Measurements from ENCODE around the gene GYPC. TPM values are rescaled to one million over a fixed set of nuclear protein-coding genes. Genes with fewer than 3 reads are reported as not detected.

GYPC gene
- total RNA-seq, 4 donors from 2014 or later, result 93.4 to 151 (median 108) TPM

DNA sequence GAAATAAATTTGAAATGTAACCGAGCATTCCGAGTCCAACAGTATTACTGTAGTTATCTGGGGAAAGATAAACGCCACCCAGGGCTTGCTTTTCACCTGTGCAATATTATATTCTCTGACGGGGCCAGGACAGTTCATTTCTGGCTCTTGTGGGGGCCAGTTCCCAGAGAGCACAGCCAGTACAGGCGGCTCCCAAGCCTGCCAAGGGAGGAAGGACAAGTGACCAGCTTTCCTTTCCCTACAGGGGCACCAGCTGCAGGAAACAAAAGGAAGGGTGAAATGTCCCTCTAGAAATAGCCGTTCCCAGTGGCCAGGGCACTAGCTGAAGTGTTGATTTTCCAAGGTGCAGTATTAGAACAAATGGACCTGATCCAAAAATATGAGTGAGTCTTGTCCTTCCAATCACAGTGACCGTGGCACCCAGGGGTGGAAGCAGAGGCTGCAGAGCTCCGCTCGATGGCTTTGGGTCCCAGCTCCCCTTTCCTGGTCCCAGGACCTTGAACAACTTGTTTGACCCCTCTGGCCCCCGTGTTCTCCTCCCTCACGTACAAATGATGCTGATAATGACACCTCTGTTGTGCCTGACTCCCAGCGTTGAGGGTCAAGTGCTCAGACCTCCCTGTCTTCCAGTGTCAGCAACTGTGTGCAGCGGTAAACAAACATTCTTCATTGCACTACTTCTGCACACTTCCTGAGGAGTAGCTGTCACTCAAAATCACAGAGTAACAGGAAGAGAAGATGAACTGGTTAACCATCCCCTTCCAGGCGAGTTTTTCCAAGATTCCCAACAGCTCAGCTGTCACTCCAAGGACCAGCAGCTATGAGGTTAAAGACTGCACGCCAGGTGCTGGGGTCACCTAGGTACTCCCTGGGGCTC lies 40.9 kb downstream of the GYPC start:
- Histone ChIP-seq H3K4me3 (no peak overlapping the region), H3K9me3 (no peaks in the 10 kb centered on the region), H3K27me3 (no peaks in the 10 kb centered on the region), H3K36me3 (peaks cover 0 to 66% of the 10 kb centered on the region in 2 donors), H3K27ac (no peak overlapping the region), H3K4me1 (peaks cover 0 to 17% (median 6%) of the 10 kb centered on the region in 3 donors)
- WGBS, 2 donors (ENCODE audit: low coverage in 1 of 2), result 80 to 84% methylated on average over 11 to 12 of the region's 15 CpGs
- no peak for ATAC-seq
- TF ChIP-seq, protein P1, sequence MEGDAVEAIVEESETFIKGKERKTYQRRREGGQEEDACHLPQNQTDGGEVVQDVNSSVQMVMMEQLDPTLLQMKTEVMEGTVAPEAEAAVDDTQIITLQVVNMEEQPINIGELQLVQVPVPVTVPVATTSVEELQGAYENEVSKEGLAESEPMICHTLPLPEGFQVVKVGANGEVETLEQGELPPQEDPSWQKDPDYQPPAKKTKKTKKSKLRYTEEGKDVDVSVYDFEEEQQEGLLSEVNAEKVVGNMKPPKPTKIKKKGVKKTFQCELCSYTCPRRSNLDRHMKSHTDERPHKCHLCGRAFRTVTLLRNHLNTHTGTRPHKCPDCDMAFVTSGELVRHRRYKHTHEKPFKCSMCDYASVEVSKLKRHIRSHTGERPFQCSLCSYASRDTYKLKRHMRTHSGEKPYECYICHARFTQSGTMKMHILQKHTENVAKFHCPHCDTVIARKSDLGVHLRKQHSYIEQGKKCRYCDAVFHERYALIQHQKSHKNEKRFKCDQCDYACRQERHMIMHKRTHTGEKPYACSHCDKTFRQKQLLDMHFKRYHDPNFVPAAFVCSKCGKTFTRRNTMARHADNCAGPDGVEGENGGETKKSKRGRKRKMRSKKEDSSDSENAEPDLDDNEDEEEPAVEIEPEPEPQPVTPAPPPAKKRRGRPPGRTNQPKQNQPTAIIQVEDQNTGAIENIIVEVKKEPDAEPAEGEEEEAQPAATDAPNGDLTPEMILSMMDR (IDR thresholded peaks at IDR 0.05), result no peak
- TF ChIP-seq POLR2AphosphoS5 (IDR thresholded peaks at IDR 0.05) (no peak), EP300 (IDR thresholded peaks at IDR 0.05) (no peak)

DNA sequence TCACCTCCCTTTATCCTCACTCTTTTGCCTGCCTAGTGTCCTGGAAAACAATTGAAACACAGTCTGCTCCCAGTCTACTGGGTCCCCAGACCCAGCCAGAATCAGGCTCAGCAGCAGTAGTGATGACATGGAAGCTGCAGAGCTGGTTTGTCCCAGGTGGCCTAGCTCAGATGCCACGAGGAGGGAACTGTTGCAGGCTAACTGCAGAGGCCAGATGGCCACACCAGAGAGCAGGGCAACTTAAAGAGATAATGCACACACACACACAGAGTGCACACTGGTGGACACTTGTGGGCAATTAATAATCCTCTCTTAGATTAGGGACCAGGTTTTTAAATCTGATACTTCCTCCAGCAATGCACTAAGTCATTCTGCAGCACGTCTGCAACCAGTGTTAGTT lies 42.4 kb downstream of the GYPC start:
- H3K27me3 ChIP-seq, result no peaks in the 10 kb centered on the region
- 71 to 78% methylated on average over 1 of the region's 2 CpGs for WGBS, 2 donors (ENCODE audit: low coverage in 1 of 2)
- ATAC-seq, result no peak
- H3K27ac ChIP-seq, result no peak overlapping the region
- H3K4me3 ChIP-seq, result no peak overlapping the region
- peaks cover 0 to 17% (median 6%) of the 10 kb centered on the region in 3 donors for H3K4me1 ChIP-seq
- no peak for TF ChIP-seq POLR2A (IDR thresholded peaks at IDR 0.05)
- TF ChIP-seq POLR2AphosphoS5 (IDR thresholded peaks at IDR 0.05), result no peak
- TF ChIP-seq, protein P1 (IDR thresholded peaks at IDR 0.05), result no peak
- no peak for TF ChIP-seq EP300 (IDR thresholded peaks at IDR 0.05)
- no peaks in the 10 kb centered on the region for H3K9me3 ChIP-seq
- peaks cover 0 to 56% of the 10 kb centered on the region in 2 donors for H3K36me3 ChIP-seq

DNA sequence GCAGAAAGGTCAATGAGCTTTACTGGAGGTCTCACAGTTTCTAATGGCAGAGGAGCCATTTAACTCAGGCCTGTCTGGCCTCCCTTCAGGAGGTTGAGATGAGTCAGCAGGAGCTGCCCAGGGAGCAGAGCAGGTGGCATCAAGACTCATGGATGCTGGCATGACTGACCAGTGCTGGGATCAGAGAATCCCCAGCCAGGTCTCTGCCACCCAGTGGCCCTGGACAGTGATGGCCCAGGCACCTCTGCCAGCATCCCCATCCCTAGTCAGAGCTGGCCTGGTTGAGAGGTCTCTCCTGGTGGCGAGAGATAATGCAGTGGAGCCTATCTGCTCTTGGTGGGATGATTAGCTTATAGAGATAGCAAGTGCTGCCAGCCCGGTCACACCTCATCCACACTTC lies 43.1 kb downstream of the GYPC start:
- TF ChIP-seq EP300 (IDR thresholded peaks at IDR 0.05) (no peak), POLR2A (IDR thresholded peaks at IDR 0.05) (no peak), POLR2AphosphoS5 (IDR thresholded peaks at IDR 0.05) (no peak)
- TF ChIP-seq, protein P1 (IDR thresholded peaks at IDR 0.05), result no peak
- Histone ChIP-seq H3K4me3 (no peak overlapping the region), H3K4me1 (peaks cover 0 to 17% (median 6%) of the 10 kb centered on the region in 3 donors), H3K9me3 (no peaks in the 10 kb centered on the region), H3K27ac (peak overlapping the region in 1 of 4 donors; percentile 8), H3K27me3 (no peaks in the 10 kb centered on the region), H3K36me3 (peaks cover 0 to 50% of the 10 kb centered on the region in 2 donors)
- ATAC-seq, result no peak
- WGBS, 2 donors (ENCODE audit: low coverage in 1 of 2), result 100% methylated on average over 1 of the region's 2 CpGs; no CpG with 5 or more reads in 1 of the 2 donors

DNA sequence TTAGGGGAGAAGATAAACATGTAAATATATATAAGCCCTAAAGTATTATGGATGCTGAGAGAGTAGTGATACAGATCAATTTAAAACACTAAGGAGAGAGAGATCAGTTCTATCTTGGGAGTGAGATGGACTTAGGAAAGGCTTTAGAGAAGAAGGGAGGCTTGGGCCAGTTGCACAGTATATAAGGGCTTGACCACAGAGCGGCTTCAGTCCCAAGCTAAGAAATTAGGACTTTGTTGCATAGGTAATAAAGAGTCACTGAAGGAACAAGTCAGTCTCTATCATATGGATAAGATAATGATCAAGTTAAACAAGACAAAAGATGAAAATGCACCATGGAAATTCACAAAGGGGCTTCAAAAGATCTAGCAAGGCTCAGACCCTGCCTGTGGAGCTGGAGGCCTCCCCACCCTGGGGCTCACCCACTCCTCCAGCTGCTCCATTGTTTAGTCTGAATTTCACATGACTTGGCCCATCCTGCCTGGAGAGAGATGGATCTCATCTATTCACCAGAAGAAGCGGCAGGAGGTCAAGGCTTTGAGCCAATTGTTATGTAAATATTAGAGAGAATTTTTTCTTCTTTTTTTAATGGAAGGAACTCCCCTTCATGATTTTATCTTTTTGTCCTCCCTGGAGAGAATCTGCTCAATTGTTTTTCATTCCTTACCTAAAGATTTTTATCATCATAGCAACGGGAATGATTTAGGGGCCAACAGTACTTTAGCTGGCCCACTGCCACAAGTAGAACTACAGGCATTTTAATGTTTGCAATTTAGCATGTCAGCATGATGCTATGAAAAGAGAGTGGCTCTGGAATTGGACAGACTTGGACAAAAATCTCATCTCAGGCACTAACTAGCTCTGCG lies 44.0 kb downstream of the GYPC start:
- Histone ChIP-seq H3K4me3 (no peak overlapping the region), H3K4me1 (peaks cover 0 to 26% (median 8%) of the 10 kb centered on the region in 3 donors), H3K9me3 (no peaks in the 10 kb centered on the region), H3K36me3 (peaks cover 0 to 40% of the 10 kb centered on the region in 2 donors), H3K27ac (peak overlapping the region in 2 of 4 donors; percentile 34 to 53), H3K27me3 (no peaks in the 10 kb centered on the region)
- 48 to 54% methylated on average over 3 of the region's 4 CpGs for WGBS, 2 donors (ENCODE audit: low coverage in 1 of 2)
- ATAC-seq, result no peak
- TF ChIP-seq EP300 (IDR thresholded peaks at IDR 0.05) (no peak), POLR2AphosphoS5 (IDR thresholded peaks at IDR 0.05) (no peak), POLR2A (IDR thresholded peaks at IDR 0.05) (no peak)
- TF ChIP-seq, protein P1 (IDR thresholded peaks at IDR 0.05), result no peak
